Neural progenitor cell (in vitro differentiated cells): ENCODE measurements around the gene PCSK9.

Experiments used
- EZH2phosphoT487 ChIP-seq: fragments of 200-600 bp; sonication (generic); IDR thresholded peaks from 2 replicates; pipeline ENCODE4 v1.6.1; 2017; ENCODE audit warnings: antibody characterized with exemption
- TF ChIP-seq, protein P1 (sequence below): fragments of 200-600 bp; sonication (generic); IDR thresholded peaks from 2 replicates; pipeline ENCODE4 v1.5.1; 2017; ENCODE audit warnings: antibody characterized with exemption, mild to moderate bottlenecking

DNA sequence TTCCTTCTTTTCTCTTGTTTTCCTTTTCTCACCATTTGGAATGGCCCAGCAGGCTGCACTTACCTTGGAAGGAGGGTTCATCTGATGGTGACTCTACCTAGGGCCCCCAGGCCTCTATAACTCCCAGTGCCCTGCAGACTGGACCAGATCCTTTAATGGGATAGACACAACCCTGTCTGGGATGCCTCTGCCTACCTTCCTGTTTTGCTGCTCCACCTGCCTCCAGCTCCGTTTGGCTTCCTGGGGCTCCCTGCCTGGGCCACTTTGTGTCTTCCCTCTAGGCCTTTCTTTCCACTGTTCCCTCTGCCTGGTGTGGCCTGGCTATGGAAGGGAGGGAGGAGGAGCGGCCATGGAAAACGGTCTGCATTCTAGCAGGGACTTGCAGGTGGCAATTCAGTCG, 7.5 kb downstream of the PCSK9 start:
- TF ChIP-seq, protein P1, sequence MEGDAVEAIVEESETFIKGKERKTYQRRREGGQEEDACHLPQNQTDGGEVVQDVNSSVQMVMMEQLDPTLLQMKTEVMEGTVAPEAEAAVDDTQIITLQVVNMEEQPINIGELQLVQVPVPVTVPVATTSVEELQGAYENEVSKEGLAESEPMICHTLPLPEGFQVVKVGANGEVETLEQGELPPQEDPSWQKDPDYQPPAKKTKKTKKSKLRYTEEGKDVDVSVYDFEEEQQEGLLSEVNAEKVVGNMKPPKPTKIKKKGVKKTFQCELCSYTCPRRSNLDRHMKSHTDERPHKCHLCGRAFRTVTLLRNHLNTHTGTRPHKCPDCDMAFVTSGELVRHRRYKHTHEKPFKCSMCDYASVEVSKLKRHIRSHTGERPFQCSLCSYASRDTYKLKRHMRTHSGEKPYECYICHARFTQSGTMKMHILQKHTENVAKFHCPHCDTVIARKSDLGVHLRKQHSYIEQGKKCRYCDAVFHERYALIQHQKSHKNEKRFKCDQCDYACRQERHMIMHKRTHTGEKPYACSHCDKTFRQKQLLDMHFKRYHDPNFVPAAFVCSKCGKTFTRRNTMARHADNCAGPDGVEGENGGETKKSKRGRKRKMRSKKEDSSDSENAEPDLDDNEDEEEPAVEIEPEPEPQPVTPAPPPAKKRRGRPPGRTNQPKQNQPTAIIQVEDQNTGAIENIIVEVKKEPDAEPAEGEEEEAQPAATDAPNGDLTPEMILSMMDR: no peak
- no peak for TF ChIP-seq EZH2phosphoT487
